Measurements from ENCODE around the gene TFEB. TPM values are rescaled to one million over a fixed set of nuclear protein-coding genes. Genes with fewer than 3 reads are reported as not detected.

The TFEB gene
- total and polyA plus RNA-seq, 10 of the 15 experiments (the other 5 are each of a cell fraction or from before 2014, with no cell fraction given): 0.84 to 108 (median 60.8) TPM

DNA sequence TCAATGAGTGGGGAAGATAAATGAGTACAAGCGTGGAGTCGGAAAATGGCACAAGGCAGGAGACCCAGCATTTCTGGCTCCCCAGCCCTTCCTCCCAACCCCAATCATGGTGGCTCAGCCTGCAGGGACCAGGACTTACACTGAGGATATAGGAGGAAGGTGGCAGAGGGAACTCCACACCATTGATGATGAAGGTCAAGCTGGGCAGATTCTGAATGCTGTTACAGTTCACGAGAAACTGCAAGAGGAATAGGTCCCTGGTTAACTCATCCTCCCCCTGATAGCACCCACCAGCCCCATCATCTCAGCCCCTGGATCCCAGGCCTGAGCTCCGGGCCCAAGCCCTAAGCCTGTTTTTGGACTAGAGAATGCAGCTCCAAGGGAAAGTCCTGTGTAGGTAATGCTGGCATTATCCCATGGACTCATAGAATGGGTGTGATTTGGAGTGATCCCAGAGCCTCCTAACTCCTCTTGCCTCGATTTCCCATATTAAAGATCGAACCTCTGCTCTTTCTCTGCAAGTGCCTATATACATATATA lies 2.3 kb upstream of the TFEB start (continued):
- TF ChIP-seq, protein P1, sequence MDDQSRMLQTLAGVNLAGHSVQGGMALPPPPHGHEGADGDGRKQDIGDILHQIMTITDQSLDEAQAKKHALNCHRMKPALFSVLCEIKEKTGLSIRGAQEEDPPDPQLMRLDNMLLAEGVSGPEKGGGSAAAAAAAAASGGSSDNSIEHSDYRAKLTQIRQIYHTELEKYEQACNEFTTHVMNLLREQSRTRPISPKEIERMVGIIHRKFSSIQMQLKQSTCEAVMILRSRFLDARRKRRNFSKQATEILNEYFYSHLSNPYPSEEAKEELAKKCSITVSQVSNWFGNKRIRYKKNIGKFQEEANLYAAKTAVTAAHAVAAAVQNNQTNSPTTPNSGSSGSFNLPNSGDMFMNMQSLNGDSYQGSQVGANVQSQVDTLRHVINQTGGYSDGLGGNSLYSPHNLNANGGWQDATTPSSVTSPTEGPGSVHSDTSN (IDR thresholded peaks at IDR 0.05; ENCODE audit: insufficient replicate concordance, low read depth, low read length): no peak
- TF ChIP-seq TBL1XR1 (IDR thresholded peaks at IDR 0.05; ENCODE audit: low read depth, low read length) (no peak), RAD51 (IDR thresholded peaks at IDR 0.05) (no peak), IKZF2 (IDR thresholded peaks at IDR 0.05) (no peak), FOXK2 (IDR thresholded peaks at IDR 0.05) (no peak)
- TF ChIP-seq, protein P2, sequence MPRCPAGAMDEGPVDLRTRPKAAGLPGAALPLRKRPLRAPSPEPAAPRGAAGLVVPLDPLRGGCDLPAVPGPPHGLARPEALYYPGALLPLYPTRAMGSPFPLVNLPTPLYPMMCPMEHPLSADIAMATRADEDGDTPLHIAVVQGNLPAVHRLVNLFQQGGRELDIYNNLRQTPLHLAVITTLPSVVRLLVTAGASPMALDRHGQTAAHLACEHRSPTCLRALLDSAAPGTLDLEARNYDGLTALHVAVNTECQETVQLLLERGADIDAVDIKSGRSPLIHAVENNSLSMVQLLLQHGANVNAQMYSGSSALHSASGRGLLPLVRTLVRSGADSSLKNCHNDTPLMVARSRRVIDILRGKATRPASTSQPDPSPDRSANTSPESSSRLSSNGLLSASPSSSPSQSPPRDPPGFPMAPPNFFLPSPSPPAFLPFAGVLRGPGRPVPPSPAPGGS (IDR thresholded peaks at IDR 0.05; ENCODE audit: borderline replicate concordance, insufficient read depth, low read depth, low read length, poor library complexity, severe bottlenecking): no peak
- TF ChIP-seq, protein P3, sequence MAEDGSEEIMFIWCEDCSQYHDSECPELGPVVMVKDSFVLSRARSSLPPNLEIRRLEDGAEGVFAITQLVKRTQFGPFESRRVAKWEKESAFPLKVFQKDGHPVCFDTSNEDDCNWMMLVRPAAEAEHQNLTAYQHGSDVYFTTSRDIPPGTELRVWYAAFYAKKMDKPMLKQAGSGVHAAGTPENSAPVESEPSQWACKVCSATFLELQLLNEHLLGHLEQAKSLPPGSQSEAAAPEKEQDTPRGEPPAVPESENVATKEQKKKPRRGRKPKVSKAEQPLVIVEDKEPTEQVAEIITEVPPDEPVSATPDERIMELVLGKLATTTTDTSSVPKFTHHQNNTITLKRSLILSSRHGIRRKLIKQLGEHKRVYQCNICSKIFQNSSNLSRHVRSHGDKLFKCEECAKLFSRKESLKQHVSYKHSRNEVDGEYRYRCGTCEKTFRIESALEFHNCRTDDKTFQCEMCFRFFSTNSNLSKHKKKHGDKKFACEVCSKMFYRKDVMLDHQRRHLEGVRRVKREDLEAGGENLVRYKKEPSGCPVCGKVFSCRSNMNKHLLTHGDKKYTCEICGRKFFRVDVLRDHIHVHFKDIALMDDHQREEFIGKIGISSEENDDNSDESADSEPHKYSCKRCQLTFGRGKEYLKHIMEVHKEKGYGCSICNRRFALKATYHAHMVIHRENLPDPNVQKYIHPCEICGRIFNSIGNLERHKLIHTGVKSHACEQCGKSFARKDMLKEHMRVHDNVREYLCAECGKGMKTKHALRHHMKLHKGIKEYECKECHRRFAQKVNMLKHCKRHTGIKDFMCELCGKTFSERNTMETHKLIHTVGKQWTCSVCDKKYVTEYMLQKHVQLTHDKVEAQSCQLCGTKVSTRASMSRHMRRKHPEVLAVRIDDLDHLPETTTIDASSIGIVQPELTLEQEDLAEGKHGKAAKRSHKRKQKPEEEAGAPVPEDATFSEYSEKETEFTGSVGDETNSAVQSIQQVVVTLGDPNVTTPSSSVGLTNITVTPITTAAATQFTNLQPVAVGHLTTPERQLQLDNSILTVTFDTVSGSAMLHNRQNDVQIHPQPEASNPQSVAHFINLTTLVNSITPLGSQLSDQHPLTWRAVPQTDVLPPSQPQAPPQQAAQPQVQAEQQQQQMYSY (CRISPR knock-in tag; IDR thresholded peaks at IDR 0.05): no peak
- TF ChIP-seq, protein P4, sequence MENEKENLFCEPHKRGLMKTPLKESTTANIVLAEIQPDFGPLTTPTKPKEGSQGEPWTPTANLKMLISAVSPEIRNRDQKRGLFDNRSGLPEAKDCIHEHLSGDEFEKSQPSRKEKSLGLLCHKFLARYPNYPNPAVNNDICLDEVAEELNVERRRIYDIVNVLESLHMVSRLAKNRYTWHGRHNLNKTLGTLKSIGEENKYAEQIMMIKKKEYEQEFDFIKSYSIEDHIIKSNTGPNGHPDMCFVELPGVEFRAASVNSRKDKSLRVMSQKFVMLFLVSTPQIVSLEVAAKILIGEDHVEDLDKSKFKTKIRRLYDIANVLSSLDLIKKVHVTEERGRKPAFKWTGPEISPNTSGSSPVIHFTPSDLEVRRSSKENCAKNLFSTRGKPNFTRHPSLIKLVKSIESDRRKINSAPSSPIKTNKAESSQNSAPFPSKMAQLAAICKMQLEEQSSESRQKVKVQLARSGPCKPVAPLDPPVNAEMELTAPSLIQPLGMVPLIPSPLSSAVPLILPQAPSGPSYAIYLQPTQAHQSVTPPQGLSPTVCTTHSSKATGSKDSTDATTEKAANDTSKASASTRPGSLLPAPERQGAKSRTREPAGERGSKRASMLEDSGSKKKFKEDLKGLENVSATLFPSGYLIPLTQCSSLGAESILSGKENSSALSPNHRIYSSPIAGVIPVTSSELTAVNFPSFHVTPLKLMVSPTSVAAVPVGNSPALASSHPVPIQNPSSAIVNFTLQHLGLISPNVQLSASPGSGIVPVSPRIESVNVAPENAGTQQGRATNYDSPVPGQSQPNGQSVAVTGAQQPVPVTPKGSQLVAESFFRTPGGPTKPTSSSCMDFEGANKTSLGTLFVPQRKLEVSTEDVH (IDR thresholded peaks at IDR 0.05; ENCODE audit: low read depth, partially characterized antibody): no peak

Measured in GM12878 (cell line).